Neuronal stem cell (in vitro differentiated cells): ENCODE measurements around the gene PARN.
"Not testable (repeated sequence)": the region's sequence is repeated elsewhere in the genome, so short reads cannot be mapped to it uniquely, and the experiment has no call there.

Experiments
- DNase-seq: peaks from one replicate; pipeline ENCODE4 v3.0.0-alpha.2; 2013; ENCODE audit warnings: low spot score
- H2AFZ ChIP-seq: one replicate; pipeline ENCODE4 v1.6.1; 2013; ENCODE audit warnings: mild to moderate bottlenecking, low read length, inconsistent platforms
- H2AK5ac ChIP-seq: 2 replicates; pipeline ENCODE4 v1.6.1; 2013; ENCODE audit warnings: low read depth, mild to moderate bottlenecking, inconsistent platforms, low read length, moderate library complexity, mixed read lengths
- H2BK120ac ChIP-seq: 2 replicates; pipeline ENCODE4 v1.6.1; 2013; ENCODE audit warnings: low read depth, mild to moderate bottlenecking, inconsistent platforms, low read length, moderate library complexity, mixed read lengths
- H2BK12ac ChIP-seq: one replicate; pipeline ENCODE4 v1.6.1; 2013; ENCODE audit warnings: low read length, inconsistent platforms
- H2BK15ac ChIP-seq: 2 replicates; pipeline ENCODE4 v1.6.1; 2013; ENCODE audit warnings: mild to moderate bottlenecking, low read length, inconsistent platforms, mixed read lengths
- H2BK5ac ChIP-seq: one replicate; pipeline ENCODE4 v1.6.1; 2013; ENCODE audit warnings: inconsistent platforms, mild to moderate bottlenecking, low read length, moderate library complexity
- H3K14ac ChIP-seq: one replicate; pipeline ENCODE4 v1.6.1; 2013; ENCODE audit warnings: low read length, inconsistent platforms
- H3K18ac ChIP-seq: 2 replicates; pipeline ENCODE4 v1.6.1; 2013; ENCODE audit warnings: low read length, inconsistent platforms
- H3K23ac ChIP-seq: 2 replicates; pipeline ENCODE4 v1.6.1; 2013; ENCODE audit warnings: low read depth, mild to moderate bottlenecking, mixed read lengths, low read length, inconsistent platforms; ENCODE audit not compliant: poor library complexity
- H3K27ac ChIP-seq: replicated peaks from 3 replicates; pipeline ENCODE4 v1.5.1; 2013; ENCODE audit warnings: low read length, inconsistent platforms
- H3K27me3 ChIP-seq, 3 experiments: 2 replicates each; pipeline ENCODE4 v1.6.1; 2013; ENCODE audit warnings: low read length in 3 of 3, mild to moderate bottlenecking in 2 of 3, inconsistent platforms in 1 of 3, low read depth in 1 of 3, mixed read lengths in 1 of 3, moderate library complexity in 1 of 3; ENCODE audit not compliant: control insufficient read depth in 3 of 3, insufficient read depth in 3 of 3
- H3K36me3 ChIP-seq, 2 donors: replicated peaks in 1 of 2; 2 replicates each; pipeline ENCODE4 v1.6.1; 2013; ENCODE audit warnings: low read length in 2 of 2; ENCODE audit not compliant: control insufficient read depth in 2 of 2, insufficient read depth in 2 of 2
- H3K4ac ChIP-seq: 2 replicates; pipeline ENCODE4 v1.6.1; 2013; ENCODE audit warnings: inconsistent platforms, mild to moderate bottlenecking, low read length, moderate library complexity
- H3K4me1 ChIP-seq, 2 donors: 1 replicate in 1 of 2; 2 replicates in 1 of 2; pipeline ENCODE4 v1.6.1; 2013; ENCODE audit warnings: low read length in 2 of 2, low read depth in 1 of 2; ENCODE audit not compliant: control insufficient read depth in 2 of 2, insufficient read depth in 1 of 2
- H3K4me2 ChIP-seq: one replicate; pipeline ENCODE4 v1.6.1; 2013; ENCODE audit warnings: mild to moderate bottlenecking, low read length, inconsistent platforms; ENCODE audit not compliant: insufficient read depth, poor library complexity, severe bottlenecking
- H3K4me3 ChIP-seq, 2 donors: 2 replicates each; pipeline ENCODE4 v1.5.1; 2013; ENCODE audit warnings: low read length in 2 of 2, mild to moderate bottlenecking in 2 of 2, inconsistent platforms in 1 of 2, moderate library complexity in 1 of 2
- H3K79me1 ChIP-seq: one replicate; pipeline ENCODE4 v1.6.1; 2013; ENCODE audit warnings: low read depth, mild to moderate bottlenecking, inconsistent platforms, low read length, moderate library complexity
- H3K9ac ChIP-seq: one replicate; pipeline ENCODE4 v1.6.1; 2013; ENCODE audit warnings: mild to moderate bottlenecking, low read depth, low read length, inconsistent platforms; ENCODE audit not compliant: poor library complexity
- H3K9me3 ChIP-seq, 2 donors: replicated peaks in 1 of 2; 2 replicates each; pipeline versions ENCODE3 to v1.6.1; 2013; ENCODE audit warnings: low read length in 2 of 2, mild to moderate bottlenecking in 2 of 2, inconsistent platforms in 1 of 2, low read depth in 1 of 2, mixed read lengths in 1 of 2, moderate library complexity in 1 of 2; ENCODE audit not compliant: control insufficient read depth in 2 of 2, insufficient read depth in 1 of 2
- H4K8ac ChIP-seq: one replicate; pipeline ENCODE4 v1.6.1; 2013; ENCODE audit warnings: low read depth, mild to moderate bottlenecking, inconsistent platforms, low read length, moderate library complexity
- H4K91ac ChIP-seq: one replicate; pipeline ENCODE4 v1.6.1; 2013; ENCODE audit warnings: low read length, low read depth, mild to moderate bottlenecking, inconsistent platforms; ENCODE audit not compliant: poor library complexity
- WGBS, 2 donors: extraction: QIAGEN DNeasy Blood & Tissue Kit; methylation state at CpG; one replicate each; pipeline ENCODE4 v1.1.7; 2013; ENCODE audit warnings: missing lambda C conversion rate in 2 of 2, mixed read lengths in 1 of 2; ENCODE audit not compliant: insufficient read length in 2 of 2, insufficient replicate concordance in 1 of 2; ENCODE audit errors: extremely low coverage in 2 of 2; 5-methylcytosine and 5-hydroxymethylcytosine counted together

Gene PARN

GRCh38 chr16:14399378-14400284 is 230.4 kb downstream of the PARN start:
- H3K27ac ChIP-seq: no peak overlapping the region
- WGBS, 2 donors: no CpG with 5 or more reads among the region's 25 CpGs

GRCh38 chr16:14398014-14398717 is 231.9 kb downstream of the PARN start:
- H2BK5ac ChIP-seq: no peak overlapping the region
- no peaks in the 10 kb centered on the region for H3K27me3 ChIP-seq
- H4K8ac ChIP-seq: no peak overlapping the region
- peaks cover 0 to 6% of the 10 kb centered on the region in 2 donors for H3K4me1 ChIP-seq
- H3K18ac ChIP-seq: peak overlapping the region; percentile 52
- H3K4ac ChIP-seq: no peak overlapping the region
- H3K4me3 ChIP-seq: no peak overlapping the region
- H2AFZ ChIP-seq: no peak overlapping the region
- no peak for DNase-seq
- no peak overlapping the region for H3K14ac ChIP-seq
- H3K36me3 ChIP-seq: no peaks in the 10 kb centered on the region
- H2BK15ac ChIP-seq: no peak overlapping the region
- H3K9ac ChIP-seq: no peak overlapping the region
- H4K91ac ChIP-seq: no peak overlapping the region
- H3K9me3 ChIP-seq: no peaks in the 10 kb centered on the region
- H3K79me1 ChIP-seq: no peaks in the 10 kb centered on the region
- no peak overlapping the region for H2BK120ac ChIP-seq
- H2AK5ac ChIP-seq: no peak overlapping the region
- H3K27ac ChIP-seq: no peak overlapping the region
- no peak overlapping the region for H2BK12ac ChIP-seq
- no peak overlapping the region for H3K4me2 ChIP-seq
- WGBS, 2 donors: no CpG with 5 or more reads among the region's 11 CpGs
- no peak overlapping the region for H3K23ac ChIP-seq

More at GRCh38 chr16:14399378-14400284, 230.4 kb downstream of the PARN start:
- Histone ChIP-seq H3K9me3 (no peaks in the 10 kb centered on the region), H2BK5ac (no peak overlapping the region), H2AK5ac (no peak overlapping the region), H3K36me3 (no peaks in the 10 kb centered on the region), H3K27me3 (no peaks in the 10 kb centered on the region), H3K14ac (no peak overlapping the region), H4K91ac (no peak overlapping the region), H3K79me1 (no peaks in the 10 kb centered on the region), H3K4me1 (peaks cover 0 to 6% of the 10 kb centered on the region in 2 donors), H2BK15ac (no peak overlapping the region), H2BK12ac (no peak overlapping the region), H4K8ac (no peak overlapping the region), H3K4me2 (no peak overlapping the region), H3K4me3 (no peak overlapping the region), H3K9ac (no peak overlapping the region), H3K4ac (no peak overlapping the region), H3K18ac (peak overlapping the region; percentile 58), H2BK120ac (no peak overlapping the region), H3K23ac (no peak overlapping the region), H2AFZ (peak overlapping the region; percentile 79)
- no peak for DNase-seq

GRCh38 chr16:14395710-14396304 is 234.3 kb downstream of the PARN start:
- H2BK12ac ChIP-seq, H3K36me3 ChIP-seq, H2BK120ac ChIP-seq, H4K8ac ChIP-seq, H2AFZ ChIP-seq, H2BK15ac ChIP-seq, H2AK5ac ChIP-seq, H3K27me3 ChIP-seq, H4K91ac ChIP-seq, DNase-seq, H3K4me1 ChIP-seq, H3K79me1 ChIP-seq, H3K18ac ChIP-seq, H3K9ac ChIP-seq, H2BK5ac ChIP-seq, H3K4ac ChIP-seq, H3K23ac ChIP-seq, H3K4me3 ChIP-seq, H3K9me3 ChIP-seq, H3K14ac ChIP-seq, H3K27ac ChIP-seq, H3K4me2 ChIP-seq: not testable (repeated sequence)
- no CpG with 5 or more reads among the region's 10 CpGs for WGBS, 2 donors

- H3K4ac ChIP-seq: no peak overlapping the region
- no peak overlapping the region for H2AK5ac ChIP-seq
- H3K4me3 ChIP-seq: no peak overlapping the region
- H3K9me3 ChIP-seq: no peaks in the 10 kb centered on the region
- no peak overlapping the region for H2BK15ac ChIP-seq
- no peak overlapping the region for H2AFZ ChIP-seq
- no peak overlapping the region for H3K23ac ChIP-seq
- H2BK5ac ChIP-seq: no peak overlapping the region
- no peak overlapping the region for H3K14ac ChIP-seq
- H4K8ac ChIP-seq: no peak overlapping the region
- H3K79me1 ChIP-seq: no peaks in the 10 kb centered on the region
- H2BK120ac ChIP-seq: no peak overlapping the region
- WGBS, 2 donors: no CpG with 5 or more reads among the region's 3 CpGs
- H2BK12ac ChIP-seq: no peak overlapping the region
- DNase-seq: no peak
- no peaks in the 10 kb centered on the region for H3K27me3 ChIP-seq
- no peak overlapping the region for H3K18ac ChIP-seq
- H3K27ac ChIP-seq: no peak overlapping the region
- H3K4me2 ChIP-seq: no peak overlapping the region
- peaks cover 0 to 4% of the 10 kb centered on the region in 2 donors for H3K4me1 ChIP-seq
- no peak overlapping the region for H3K9ac ChIP-seq
- H4K91ac ChIP-seq: no peak overlapping the region
- no peaks in the 10 kb centered on the region for H3K36me3 ChIP-seq
These were observed 235.2 kb downstream of the PARN start for GRCh38 chr16:14394834-14395233.
